OCI-LY3 (cell line): Measurements from ENCODE around the gene SHC3.

Source experiments
- CTCF ChIP-seq: fragments of 200-600, 300-600 bp; sonication (generic); IDR thresholded peaks from 2 replicates; pipeline ENCODE4 v1.5.1; 2014; ENCODE audit warnings: antibody characterized with exemption, low read length, low read depth
- EZH2phosphoT487 ChIP-seq: fragments of 200-600 bp; shearing (Covaris generic); IDR thresholded peaks from 2 replicates; pipeline ENCODE4 v1.6.1; 2018; ENCODE audit warnings: antibody characterized with exemption, mixed run types, low read depth

GRCh38 chr9:89008744-89009545 is 169.7 kb downstream of the SHC3 start:
- peak; percentile 39 for TF ChIP-seq CTCF
- TF ChIP-seq EZH2phosphoT487, result no peak
